Cardiac muscle cell (in vitro differentiated cells and primary cell): ENCODE measurements around the gene ZNF777. TPM values are rescaled to one million over a fixed set of nuclear protein-coding genes. Genes with fewer than 3 reads are reported as not detected.

Source experiments
- DNase-seq, 2 donors: peaks; one replicate each; pipeline versions ENCODE4 v3.0.0 to v3.0.0-alpha.2; 2010 to 2017; ENCODE audit warnings: low read depth in 1 of 2, low spot score in 1 of 2
- H3K27ac ChIP-seq: fragments of 200-600 bp; sonication (generic); 2 replicates; pipeline ENCODE4 v1.5.1; 2016
- H3K27me3 ChIP-seq: fragments of 200-600 bp; sonication (generic); 2 replicates; pipeline ENCODE4 v1.6.0; 2016; ENCODE audit warnings: control low read depth
- H3K36me3 ChIP-seq: fragments of 200-600 bp; sonication (generic); 2 replicates; pipeline ENCODE4 v1.5.1; 2016; ENCODE audit warnings: control low read depth
- H3K4me1 ChIP-seq: fragments of 200-600 bp; sonication (generic); 2 replicates; pipeline ENCODE4 v1.8.1; 2017; ENCODE audit warnings: low read depth, mild to moderate bottlenecking, mixed run types
- H3K4me3 ChIP-seq: fragments of 200-600 bp; sonication (generic); 2 replicates; pipeline ENCODE4 v1.5.1; 2016; ENCODE audit warnings: mild to moderate bottlenecking
- H3K9me3 ChIP-seq: fragments of 200-600 bp; sonication (generic); 2 replicates; pipeline ENCODE4 v1.5.1; 2017; ENCODE audit warnings: low read depth, mild to moderate bottlenecking, control low read depth
- CTCF ChIP-seq: IDR thresholded peaks from 2 replicates; pipeline ENCODE4 v1.5.1; 2012; ENCODE audit warnings: low read depth, mild to moderate bottlenecking, low read length
- polyA plus RNA-seq: library from polyadenylated mRNA; unstranded; fragments of >200 nt; fragmentation: Nextera tagmentation; extraction: Ambion mirVana; gene quantifications from 2 replicates; pipeline ENCODE4 v1.2.1, GENCODE V29; 2016
- total RNA-seq: library from RNA; depleted of rRNA; stranded (reverse); fragments of >200 nt; gene quantifications from 2 replicates; pipeline ENCODE4 v1.2.3, GENCODE V29; 2016

The ZNF777 gene
- total and polyA plus RNA-seq, 2 experiments from 2014 or later, result 19.5 to 20.0 TPM

- Histone ChIP-seq H3K27ac (no peak overlapping the region), H3K9me3 (no peaks in the 10 kb centered on the region), H3K4me3 (no peak overlapping the region), H3K27me3 (no peaks in the 10 kb centered on the region), H3K4me1 (no peaks in the 10 kb centered on the region), H3K36me3 (no peaks in the 10 kb centered on the region)
- TF ChIP-seq CTCF, result no peak
- DNase-seq, result peak in 1 of 2 donors; percentile 77
These were observed 7.3 kb upstream of the ZNF777 start for GRCh38 chr7:149468208-149468607.

DNA sequence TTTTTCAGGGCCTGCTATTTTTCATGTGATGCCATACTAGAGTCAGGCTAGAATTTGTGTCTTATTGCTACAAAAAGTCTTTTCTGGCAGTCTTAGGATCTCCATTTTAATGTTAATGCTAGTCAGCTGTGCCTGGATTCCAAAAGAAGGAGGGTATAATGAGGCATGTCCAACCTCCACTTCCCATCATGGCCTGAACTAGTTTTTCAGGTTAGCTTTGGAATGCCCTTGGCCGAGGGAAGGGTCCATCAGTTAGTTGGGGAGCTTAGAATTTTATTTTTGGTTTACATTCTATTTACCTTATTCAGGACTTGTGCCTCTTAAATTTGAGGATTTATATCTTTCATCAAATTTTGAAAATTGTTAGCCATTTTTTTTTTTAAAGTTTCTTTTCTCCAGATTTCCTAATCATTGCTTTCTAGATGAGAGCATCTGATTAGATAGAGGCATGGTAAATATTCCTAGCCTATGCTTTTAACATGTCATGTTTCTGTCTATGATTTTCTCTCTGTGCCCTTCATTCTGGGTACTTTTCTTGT lies 6.5 kb upstream of the ZNF777 start:
- Histone ChIP-seq H3K4me3 (no peak overlapping the region), H3K27ac (no peak overlapping the region), H3K36me3 (no peaks in the 10 kb centered on the region), H3K9me3 (no peaks in the 10 kb centered on the region), H3K4me1 (no peaks in the 10 kb centered on the region), H3K27me3 (no peaks in the 10 kb centered on the region)
- DNase-seq, result no peak
- no peak for TF ChIP-seq CTCF

- Histone ChIP-seq H3K4me3 (no peak overlapping the region), H3K4me1 (no peaks in the 10 kb centered on the region), H3K27me3 (no peaks in the 10 kb centered on the region), H3K36me3 (no peaks in the 10 kb centered on the region), H3K9me3 (no peaks in the 10 kb centered on the region), H3K27ac (no peak overlapping the region)
- TF ChIP-seq CTCF, result no peak
- DNase-seq, result no peak
These were observed 5.5 kb upstream of the ZNF777 start for GRCh38 chr7:149466364-149466763.

DNA sequence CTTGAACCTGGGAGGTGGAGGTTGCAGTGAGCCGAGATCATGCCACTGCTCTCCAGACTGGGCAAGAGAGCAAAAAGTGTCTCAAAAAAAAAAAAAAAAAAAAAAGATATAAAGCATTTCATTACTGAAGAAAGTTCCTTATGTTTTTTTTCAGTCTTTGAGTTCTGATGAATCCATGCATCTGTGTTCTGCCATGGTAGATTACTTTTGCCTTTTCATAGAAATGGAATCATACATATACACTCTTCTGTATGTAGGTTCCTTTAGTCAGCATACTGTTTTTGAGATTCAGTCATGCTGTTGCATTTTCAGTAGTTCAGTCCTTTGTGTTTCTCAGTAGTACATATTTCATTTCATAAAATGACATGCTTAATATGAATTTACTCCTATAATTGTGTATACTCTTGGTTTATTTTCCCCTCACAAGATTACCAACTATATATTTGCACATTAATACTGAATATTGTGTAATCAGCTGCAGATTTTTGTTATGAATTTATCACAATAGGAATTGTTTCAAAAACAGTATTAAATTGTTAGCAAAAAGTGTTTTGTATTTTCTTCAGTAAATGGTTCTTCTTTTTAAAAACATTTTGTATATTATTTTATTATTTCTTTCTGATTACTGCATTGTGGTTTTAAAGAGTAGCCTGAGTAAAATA lies 2.8 kb upstream of the ZNF777 start:
- no peak for TF ChIP-seq CTCF
- H3K27me3 ChIP-seq, result no peaks in the 10 kb centered on the region
- peaks cover 6% of the 10 kb centered on the region for H3K4me1 ChIP-seq
- H3K36me3 ChIP-seq, result no peaks in the 10 kb centered on the region
- no peak for DNase-seq
- H3K9me3 ChIP-seq, result no peaks in the 10 kb centered on the region
- no peak overlapping the region for H3K27ac ChIP-seq
- H3K4me3 ChIP-seq, result no peak overlapping the region

- no peak overlapping the region for H3K4me3 ChIP-seq
- H3K9me3 ChIP-seq, result no peaks in the 10 kb centered on the region
- no peaks in the 10 kb centered on the region for H3K36me3 ChIP-seq
- H3K4me1 ChIP-seq, result peaks cover 10% of the 10 kb centered on the region
- DNase-seq, result no peak
- H3K27ac ChIP-seq, result no peak overlapping the region
- TF ChIP-seq CTCF, result no peak
- H3K27me3 ChIP-seq, result no peaks in the 10 kb centered on the region
These were observed 1.2 kb upstream of the ZNF777 start for GRCh38 chr7:149462101-149462520.
